RPMI8226 (cell line): ENCODE measurements around the gene ZNF775.
"Not testable (repeated sequence)": the region's sequence is repeated elsewhere in the genome, so short reads cannot be mapped to it uniquely, and the experiment has no call there.

ENCODE experiments used
- DNase-seq: peaks from one replicate; pipeline ENCODE4 v3.0.0-alpha.2; 2015

The ZNF775 gene

GRCh38 chr7:150383710-150384397 lies 4.7 kb downstream of the ZNF775 start:
- DNase-seq, result no peak

GRCh38 chr7:150384406-150385301 lies 5.5 kb downstream of the ZNF775 start:
- no peak for DNase-seq

- DNase-seq, result no peak
These were observed 6.2 kb downstream of the ZNF775 start for GRCh38 chr7:150385302-150385723.

GRCh38 chr7:150385884-150386283 lies 6.8 kb downstream of the ZNF775 start:
- not testable (repeated sequence) for DNase-seq

GRCh38 chr7:150388306-150388705 lies 9.2 kb downstream of the ZNF775 start:
- DNase-seq, result no peak

- DNase-seq, result no peak
These were observed 9.8 kb downstream of the ZNF775 start for GRCh38 chr7:150388709-150389531.

- no peak for DNase-seq
These were observed 10.3 kb downstream of the ZNF775 start for GRCh38 chr7:150389532-150389816.

DNA sequence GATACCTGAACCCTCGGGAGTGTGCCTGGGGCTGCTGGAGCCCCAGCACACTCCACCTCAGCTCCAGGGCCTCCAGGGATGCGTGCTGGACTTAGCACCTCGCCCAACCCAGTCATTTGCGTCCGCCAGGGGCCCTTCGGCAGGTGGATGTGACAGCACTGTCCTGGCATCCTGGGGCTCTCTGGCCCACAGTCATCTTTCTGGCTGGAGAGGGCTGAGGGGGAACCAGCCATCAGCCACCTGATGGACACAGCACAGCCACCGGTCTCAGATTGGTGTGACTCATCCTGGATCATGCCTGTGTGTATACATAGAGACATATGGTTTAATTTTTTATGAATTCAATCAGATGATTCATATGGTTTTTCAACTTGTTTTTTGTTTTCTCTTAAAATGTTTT lies 11.1 kb downstream of the ZNF775 start:
- DNase-seq, result no peak

DNA sequence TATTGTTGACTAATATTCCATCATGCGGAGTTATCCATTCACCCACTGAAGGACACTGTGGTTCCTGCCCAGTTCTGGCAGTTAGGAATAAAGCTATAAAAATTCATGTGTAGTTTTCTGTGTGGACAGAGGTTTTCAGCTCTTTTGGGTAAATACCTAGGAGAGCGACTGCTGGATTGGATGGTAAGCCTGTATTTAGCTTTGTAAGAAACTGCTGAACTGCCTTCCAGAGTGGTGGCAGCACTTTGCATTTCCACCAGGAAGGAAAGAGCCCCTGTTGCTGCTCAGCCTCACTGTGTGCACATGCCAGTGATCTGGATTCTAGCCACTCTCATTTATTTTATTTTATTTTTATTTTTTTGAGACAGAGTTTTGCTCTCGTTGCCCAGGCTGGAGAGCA lies 14.2 kb downstream of the ZNF775 start:
- DNase-seq, result no peak

DNA sequence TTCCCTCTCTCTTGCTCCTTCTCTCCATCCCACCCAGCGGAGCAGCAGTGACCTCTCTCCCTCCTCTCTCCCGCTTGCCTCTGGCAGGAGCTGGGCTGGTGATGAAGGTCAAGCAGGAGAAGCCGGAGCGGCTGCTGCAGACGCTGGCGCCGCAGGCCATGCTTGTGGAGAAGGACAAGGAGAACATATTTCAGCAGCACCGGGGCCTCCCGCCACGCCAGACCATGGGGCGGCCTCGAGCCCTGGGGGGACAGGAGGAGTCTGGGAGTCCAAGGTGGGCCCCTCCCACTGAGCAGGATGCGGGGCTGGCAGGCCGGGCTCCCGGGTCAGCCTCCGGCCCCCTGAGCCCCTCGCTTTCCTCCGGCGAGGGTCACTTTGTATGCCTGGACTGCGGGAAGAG lies 17.3 kb downstream of the ZNF775 start:
- DNase-seq, result no peak

- no peak for DNase-seq
These were observed 17.7 kb downstream of the ZNF775 start for GRCh38 chr7:150396851-150397260.

- DNase-seq, result no peak
These were observed 18.4 kb downstream of the ZNF775 start for GRCh38 chr7:150397346-150398107.

GRCh38 chr7:150398108-150398964 lies 19.2 kb downstream of the ZNF775 start:
- no peak for DNase-seq

DNA sequence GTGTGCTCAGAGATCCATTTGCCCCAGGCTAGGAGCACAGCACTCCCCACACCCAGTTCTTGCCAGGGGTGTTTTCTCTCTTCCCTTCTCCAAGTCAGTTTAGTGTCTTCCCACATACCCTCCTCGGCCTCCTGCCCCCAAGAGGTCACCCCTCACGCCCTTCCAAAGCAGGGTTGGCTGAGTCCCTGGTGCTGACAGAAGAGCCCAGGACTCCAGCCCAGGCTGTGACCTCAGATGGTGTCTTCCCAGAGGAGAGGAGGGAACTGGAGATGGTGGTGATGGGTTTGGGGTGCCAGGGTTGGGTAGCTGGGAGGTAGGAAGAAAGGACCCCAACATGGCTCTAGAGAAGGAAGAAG lies 19.8 kb downstream of the ZNF775 start:
- no peak for DNase-seq

DNA sequence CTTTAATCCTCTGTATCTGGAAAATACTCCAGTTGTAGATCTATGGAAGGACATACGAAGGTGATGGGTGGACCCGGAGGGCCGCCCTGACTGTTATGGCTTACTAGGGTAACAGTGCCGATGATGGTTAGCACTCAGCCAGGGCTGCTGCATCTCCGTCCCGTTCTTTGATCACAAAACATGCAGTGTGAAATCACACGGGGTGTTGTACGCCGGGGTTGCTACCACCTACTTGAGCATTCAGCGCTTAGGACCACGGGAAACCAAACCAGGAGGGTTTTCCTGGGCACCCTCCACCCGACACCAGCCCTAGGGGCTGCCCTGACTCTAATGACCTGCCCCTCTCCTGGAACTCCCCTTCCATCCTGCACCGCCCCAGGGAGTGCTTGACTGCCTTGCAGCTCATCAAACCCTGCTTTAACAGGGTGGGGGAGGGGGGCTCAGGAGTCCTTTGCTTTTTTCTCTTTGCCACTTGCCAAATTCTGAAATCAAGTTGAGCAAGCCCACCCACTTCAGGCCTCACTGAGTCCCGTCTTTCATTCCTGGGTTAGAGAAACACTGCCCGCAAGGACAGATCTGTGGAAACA lies 20.4 kb downstream of the ZNF775 start:
- DNase-seq, result no peak

- no peak for DNase-seq
These were observed 21.1 kb downstream of the ZNF775 start for GRCh38 chr7:150400008-150400787.

GRCh38 chr7:150400788-150401423 lies 21.8 kb downstream of the ZNF775 start:
- DNase-seq, result no peak

DNA sequence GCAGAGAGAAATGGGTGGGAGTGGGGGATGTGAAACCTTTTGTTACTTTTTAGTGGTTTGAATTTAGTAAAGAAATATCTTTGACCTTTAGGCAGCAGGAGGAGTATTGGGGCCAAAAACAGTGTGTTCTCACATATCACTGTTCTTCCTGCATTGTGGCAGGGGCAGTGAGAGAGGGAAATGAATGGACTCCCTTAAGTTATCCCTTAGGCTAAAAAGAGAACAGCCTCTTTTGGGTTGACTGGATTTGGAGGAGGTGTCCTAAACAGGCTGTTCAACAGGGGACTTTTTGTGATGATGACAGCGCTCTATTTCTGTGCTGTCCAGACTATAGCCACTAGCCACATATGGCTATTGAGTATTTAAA lies 22.3 kb downstream of the ZNF775 start:
- no peak for DNase-seq

- DNase-seq, result no peak
These were observed 22.9 kb downstream of the ZNF775 start for GRCh38 chr7:150401861-150402631.
